ENCODE measurements around the gene L3MBTL3. TPM values are rescaled to one million over a fixed set of nuclear protein-coding genes. Genes with fewer than 3 reads are reported as not detected.

Gene L3MBTL3
- total RNA-seq, 1 donor from 2014 or later: 22.8 TPM

- H3K4me3 Mint-ChIP-seq (ENCODE audit: unreplicated experiment): no peak overlapping the region
- H3K4me1 Mint-ChIP-seq (ENCODE audit: low read depth, unreplicated experiment): no peaks in the 10 kb centered on the region
- H3K36me3 Mint-ChIP-seq (ENCODE audit: unreplicated experiment): no peaks in the 10 kb centered on the region
- H3K9me3 Mint-ChIP-seq (ENCODE audit: unreplicated experiment): peaks cover 2% of the 10 kb centered on the region
- no peak overlapping the region for H3K27ac Mint-ChIP-seq (ENCODE audit: unreplicated experiment)
- TF ChIP-seq, protein P1, sequence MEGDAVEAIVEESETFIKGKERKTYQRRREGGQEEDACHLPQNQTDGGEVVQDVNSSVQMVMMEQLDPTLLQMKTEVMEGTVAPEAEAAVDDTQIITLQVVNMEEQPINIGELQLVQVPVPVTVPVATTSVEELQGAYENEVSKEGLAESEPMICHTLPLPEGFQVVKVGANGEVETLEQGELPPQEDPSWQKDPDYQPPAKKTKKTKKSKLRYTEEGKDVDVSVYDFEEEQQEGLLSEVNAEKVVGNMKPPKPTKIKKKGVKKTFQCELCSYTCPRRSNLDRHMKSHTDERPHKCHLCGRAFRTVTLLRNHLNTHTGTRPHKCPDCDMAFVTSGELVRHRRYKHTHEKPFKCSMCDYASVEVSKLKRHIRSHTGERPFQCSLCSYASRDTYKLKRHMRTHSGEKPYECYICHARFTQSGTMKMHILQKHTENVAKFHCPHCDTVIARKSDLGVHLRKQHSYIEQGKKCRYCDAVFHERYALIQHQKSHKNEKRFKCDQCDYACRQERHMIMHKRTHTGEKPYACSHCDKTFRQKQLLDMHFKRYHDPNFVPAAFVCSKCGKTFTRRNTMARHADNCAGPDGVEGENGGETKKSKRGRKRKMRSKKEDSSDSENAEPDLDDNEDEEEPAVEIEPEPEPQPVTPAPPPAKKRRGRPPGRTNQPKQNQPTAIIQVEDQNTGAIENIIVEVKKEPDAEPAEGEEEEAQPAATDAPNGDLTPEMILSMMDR (IDR thresholded peaks at IDR 0.05; ENCODE audit: partially characterized antibody, unreplicated experiment): no peak
- DNase-seq: no peak
- H3K27me3 Mint-ChIP-seq (ENCODE audit: unreplicated experiment): no peaks in the 10 kb centered on the region
Observed at GRCh38 chr6:130178692-130179091, 160.3 kb downstream of the L3MBTL3 start.

DNA sequence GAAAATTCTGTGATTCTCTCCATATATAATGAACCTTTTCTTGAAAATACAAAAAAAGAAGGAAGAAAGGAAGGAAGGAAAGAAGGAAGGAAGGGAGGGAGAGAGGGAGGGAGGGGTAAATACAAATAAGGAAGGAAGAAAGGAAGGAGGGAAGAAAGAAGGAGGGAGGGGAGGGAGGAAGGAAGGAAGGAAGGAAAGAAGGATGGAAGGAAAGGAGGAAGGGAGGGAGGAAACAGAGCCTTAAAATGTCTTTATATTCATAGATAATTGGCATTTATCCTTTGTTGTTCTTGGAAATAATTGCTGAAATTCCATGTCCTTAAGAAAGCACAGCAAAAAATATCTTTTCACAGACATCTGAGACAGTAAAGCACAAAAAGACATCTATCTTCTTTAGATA is 164.1 kb downstream of the L3MBTL3 start:
- TF ChIP-seq, protein P1 (IDR thresholded peaks at IDR 0.05; ENCODE audit: partially characterized antibody, unreplicated experiment): no peak
- Mint-ChIP-seq H3K9me3 (ENCODE audit: unreplicated experiment) (no peaks in the 10 kb centered on the region), H3K27me3 (ENCODE audit: unreplicated experiment) (no peaks in the 10 kb centered on the region), H3K36me3 (ENCODE audit: unreplicated experiment) (no peaks in the 10 kb centered on the region), H3K27ac (ENCODE audit: unreplicated experiment) (no peak overlapping the region), H3K4me1 (ENCODE audit: low read depth, unreplicated experiment) (no peaks in the 10 kb centered on the region), H3K4me3 (ENCODE audit: unreplicated experiment) (no peak overlapping the region)
- no peak for DNase-seq

DNA sequence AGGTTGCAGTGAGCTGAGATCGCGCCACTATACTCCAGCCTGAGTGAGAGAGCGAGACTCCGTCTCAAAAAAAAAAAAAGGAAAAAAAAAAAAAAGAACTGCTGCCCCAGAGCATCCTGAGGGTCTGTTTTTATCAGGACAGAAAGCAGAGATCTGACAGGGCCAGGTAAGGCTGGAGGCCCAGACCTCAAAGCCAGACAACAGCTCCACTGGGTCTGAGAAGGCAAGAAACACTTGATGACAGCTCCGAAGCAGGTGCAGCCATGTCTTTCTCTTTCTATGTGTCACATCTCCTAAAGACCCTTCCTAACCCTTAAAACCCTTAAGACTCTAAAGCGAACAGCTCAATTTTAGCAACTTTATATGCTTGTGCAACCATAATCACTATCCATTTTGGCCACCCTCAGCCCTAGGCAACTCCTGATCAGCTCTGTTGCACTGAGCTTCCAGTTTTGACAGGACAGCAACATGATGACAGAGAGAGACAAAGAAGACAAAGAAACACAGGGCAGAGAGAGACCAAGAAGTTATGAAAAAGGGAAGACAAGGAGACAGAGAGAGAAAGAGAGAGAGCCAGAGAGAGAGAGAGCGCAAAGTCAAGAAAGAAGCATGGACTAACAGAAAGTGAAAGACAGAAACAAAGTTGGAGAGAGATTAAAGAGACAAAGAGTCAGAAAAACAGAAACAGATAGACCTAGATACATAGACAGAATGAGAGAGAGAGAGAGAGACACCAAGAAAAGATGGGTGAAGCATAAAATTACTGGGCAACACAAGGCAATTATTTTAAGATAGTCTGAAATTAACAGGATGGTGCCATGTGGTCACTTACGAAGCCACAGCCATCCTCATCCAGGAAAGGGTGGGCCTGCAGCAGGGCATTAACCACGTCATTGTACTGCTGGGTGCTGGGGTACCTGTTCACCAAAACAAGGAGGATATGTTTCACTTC is 165.2 kb downstream of the L3MBTL3 start:
- H3K27me3 Mint-ChIP-seq (ENCODE audit: unreplicated experiment): no peaks in the 10 kb centered on the region
- H3K4me1 Mint-ChIP-seq (ENCODE audit: low read depth, unreplicated experiment): peaks cover 2% of the 10 kb centered on the region
- H3K4me3 Mint-ChIP-seq (ENCODE audit: unreplicated experiment): no peak overlapping the region
- H3K36me3 Mint-ChIP-seq (ENCODE audit: unreplicated experiment): no peaks in the 10 kb centered on the region
- DNase-seq: no peak
- no peak overlapping the region for H3K27ac Mint-ChIP-seq (ENCODE audit: unreplicated experiment)
- TF ChIP-seq, protein P1 (IDR thresholded peaks at IDR 0.05; ENCODE audit: partially characterized antibody, unreplicated experiment): no peak
- H3K9me3 Mint-ChIP-seq (ENCODE audit: unreplicated experiment): peaks cover 1% of the 10 kb centered on the region

GRCh38 chr6:130185658-130186057 is 167.3 kb downstream of the L3MBTL3 start:
- Mint-ChIP-seq H3K9me3 (ENCODE audit: unreplicated experiment) (peaks cover 1% of the 10 kb centered on the region), H3K27ac (ENCODE audit: unreplicated experiment) (no peak overlapping the region), H3K4me3 (ENCODE audit: unreplicated experiment) (no peak overlapping the region), H3K36me3 (ENCODE audit: unreplicated experiment) (no peaks in the 10 kb centered on the region), H3K27me3 (ENCODE audit: unreplicated experiment) (no peaks in the 10 kb centered on the region), H3K4me1 (ENCODE audit: low read depth, unreplicated experiment) (peaks cover 6% of the 10 kb centered on the region)
- TF ChIP-seq, protein P1 (IDR thresholded peaks at IDR 0.05; ENCODE audit: partially characterized antibody, unreplicated experiment): no peak
- DNase-seq: no peak

All from glutamatergic neuron (in vitro differentiated cells).